ENCODE data around the gene BYSL. TPM values are rescaled to one million over a fixed set of nuclear protein-coding genes. Genes with fewer than 3 reads are reported as not detected.

Gene BYSL
- total RNA-seq, 3 donors from 2014 or later = 7.7 to 8.8 (median 8.6) TPM

- intact Hi-C loops (cut with DNase I; ENCODE audit: low total_unique reads) = no loop called here
- Histone ChIP-seq H3K9me3 (no peaks in the 10 kb centered on the region), H3K36me3 (no peaks in the 10 kb centered on the region), H3K4me3 (no peak overlapping the region), H3K4me1 (no peaks in the 10 kb centered on the region), H3K27ac (no peak overlapping the region), H3K27me3 (no peaks in the 10 kb centered on the region)
- no peak for DNase-seq (ENCODE audit: low spot score in 2 of 2)
- TF ChIP-seq CTCF (IDR thresholded peaks at IDR 0.05) (no peak), POLR2AphosphoS5 (IDR thresholded peaks at IDR 0.05) (no peak), POLR2A (IDR thresholded peaks at IDR 0.05) (no peak)
These were observed 55.6 kb downstream of the BYSL start for GRCh38 chr6:41976794-41977484.

Other genes starting within 250 kb of the BYSL start
- gene TFEB, start 185.9 kb upstream of the BYSL start, total RNA-seq = 10 to 100 TPM; 15.7 to 20.6 (median 18.4) TPM
- 1 to 10 TPM in 1 of 3 donors, not detected in 2; 3.2 TPM for gene PGC, start 174.1 kb upstream of the BYSL start, total RNA-seq
- 1 to 10 TPM; 3.5 to 4.3 (median 3.8) TPM for gene FRS3, start 141.6 kb upstream of the BYSL start, total RNA-seq
- gene PRICKLE4, start 140.7 kb upstream of the BYSL start, total RNA-seq = 1 to 10 TPM in 2 of 3 donors, under 1 TPM in 1; 0.80 to 5.3 (median 3.3) TPM
- gene TOMM6, start 133.8 kb upstream of the BYSL start, total RNA-seq = 100 to 1,000 TPM; 108 to 127 (median 117) TPM
- 1 to 10 TPM; 3.4 to 4.9 (median 4.7) TPM for gene USP49, start 26.1 kb upstream of the BYSL start, total RNA-seq
- 10 to 100 TPM in 1 of 3 donors, 1 to 10 TPM in 2; 9.8 to 16.5 (median 9.8) TPM for gene MED20, start 360 bp upstream of the BYSL start, total RNA-seq
- 100 to 1,000 TPM; 115 to 297 (median 148) TPM for gene CCND3, start 20.3 kb downstream of the BYSL start, total RNA-seq
- 10 to 100 TPM; 15.7 to 25.4 (median 21.1) TPM for gene TAF8, start 129.0 kb downstream of the BYSL start, total RNA-seq
- 10 to 100 TPM in 2 of 3 donors, 1 to 10 TPM in 1; 4.2 to 20.2 (median 10.2) TPM for gene C6orf132, start 221.1 kb downstream of the BYSL start, total RNA-seq

Measured in breast epithelium (tissue), 4 donors.